ENCODE data around the gene KRT85.
"Not testable (repeated sequence)": the region's sequence is repeated elsewhere in the genome, so short reads cannot be mapped to it uniquely, and the experiment has no call there.

Gene KRT85

GRCh38 chr12:52366738-52367485 lies at the start of gene KRT85:
Gene KRT85, minus strand, starts transcription at chr12:52367481. Its CDS starts 76 bp downstream, at chr12:52367405.
- no peak for DNase-seq

GRCh38 chr12:52416795-52417194 lies 49.5 kb upstream of the KRT85 start:
- DNase-seq: no peak

GRCh38 chr12:52415870-52416750 lies 48.8 kb upstream of the KRT85 start:
- no peak for DNase-seq

- no peak for DNase-seq
Observed at GRCh38 chr12:52414936-52415335, 47.7 kb upstream of the KRT85 start.

GRCh38 chr12:52413782-52414345 lies 46.6 kb upstream of the KRT85 start:
- no peak for DNase-seq

GRCh38 chr12:52413202-52413601 lies 45.9 kb upstream of the KRT85 start:
- no peak for DNase-seq

GRCh38 chr12:52411815-52412214 lies 44.5 kb upstream of the KRT85 start:
- no peak for DNase-seq

- DNase-seq: not testable (repeated sequence)
Observed at GRCh38 chr12:52410589-52411248, 43.4 kb upstream of the KRT85 start.

- no peak for DNase-seq
Observed at GRCh38 chr12:52407918-52408317, 40.6 kb upstream of the KRT85 start.

- DNase-seq: no peak
Observed at GRCh38 chr12:52405922-52406385, 38.7 kb upstream of the KRT85 start, which contains the start of gene KRT82. Gene KRT82, minus strand, starts transcription at chr12:52406335. Its CDS starts 58 bp downstream, at chr12:52406277.

- no peak for DNase-seq
Observed at GRCh38 chr12:52404951-52405350, 37.7 kb upstream of the KRT85 start.

GRCh38 chr12:52403561-52403960 lies 36.3 kb upstream of the KRT85 start:
- no peak for DNase-seq

GRCh38 chr12:52402873-52403540 lies 35.7 kb upstream of the KRT85 start:
- DNase-seq: no peak

GRCh38 chr12:52402377-52402776 lies 35.1 kb upstream of the KRT85 start:
- DNase-seq: no peak

- no peak for DNase-seq
Observed at GRCh38 chr12:52401926-52402325, 34.6 kb upstream of the KRT85 start.

GRCh38 chr12:52401526-52401925 lies 34.2 kb upstream of the KRT85 start:
- no peak for DNase-seq

GRCh38 chr12:52400906-52401305 lies 33.6 kb upstream of the KRT85 start:
- no peak for DNase-seq

- DNase-seq: no peak
Observed at GRCh38 chr12:52399756-52400155, 32.5 kb upstream of the KRT85 start.

- no peak for DNase-seq
Observed at GRCh38 chr12:52398176-52398575, 30.9 kb upstream of the KRT85 start.

GRCh38 chr12:52396656-52397055 lies 29.4 kb upstream of the KRT85 start:
- DNase-seq: no peak

GRCh38 chr12:52395761-52396434 lies 28.6 kb upstream of the KRT85 start:
- DNase-seq: no peak
